ENCODE results near the gene TEX2. TPM values are rescaled to one million over a fixed set of nuclear protein-coding genes. Genes with fewer than 3 reads are reported as not detected.
"Not testable (repeated sequence)": the region's sequence is repeated elsewhere in the genome, so short reads cannot be mapped to it uniquely, and the experiment has no call there.

Gene TEX2
- total and polyA plus RNA-seq, 5 donors: 21.4 to 56.8 (median 43.8) TPM

GRCh38 chr17:64209983-64210382 lies 53.1 kb downstream of the TEX2 start:
- no peak overlapping the region for H3K4me3 ChIP-seq (ENCODE audit: low read length)
- no peaks in the 10 kb centered on the region for H3K27me3 ChIP-seq (ENCODE audit: control insufficient read depth, insufficient read depth)
- intact Hi-C loops (cut with DNase I): loop anchor here in 2 of 4 donors (10.0 kb wide), 2 partner anchors 55 to 65 kb away; no protein-coding TSS in a partner anchor
- H3K4me1 ChIP-seq (ENCODE audit: control insufficient read depth, insufficient read depth, low read length): peaks cover 12% of the 10 kb centered on the region
- H3K9me3 ChIP-seq (ENCODE audit: control insufficient read depth, low read length): no peaks in the 10 kb centered on the region
- ATAC-seq: no peak
- no peak overlapping the region for H3K27ac ChIP-seq (ENCODE audit: low read length)
- no peak for DNase-seq
- 77% methylated on average over 6 of the region's 6 CpGs for WGBS

- DNase-seq (no peak), ATAC-seq (no peak)
- peaks cover 6% of the 10 kb centered on the region for H3K4me1 ChIP-seq (ENCODE audit: control insufficient read depth, insufficient read depth, low read length)
- no peak overlapping the region for H3K27ac ChIP-seq (ENCODE audit: low read length)
- no peaks in the 10 kb centered on the region for H3K27me3 ChIP-seq (ENCODE audit: control insufficient read depth, insufficient read depth)
- intact Hi-C loops (cut with DNase I): loop anchor here in 2 of 4 donors (10.0 kb wide), 2 partner anchors 55 to 65 kb away; no protein-coding TSS in a partner anchor
- H3K4me3 ChIP-seq (ENCODE audit: low read length): no peak overlapping the region
- 86% methylated on average over 5 of the region's 5 CpGs for WGBS
- H3K9me3 ChIP-seq (ENCODE audit: control insufficient read depth, low read length): no peaks in the 10 kb centered on the region
Observed at GRCh38 chr17:64209356-64209941, 53.6 kb downstream of the TEX2 start.

- H3K27me3 ChIP-seq (ENCODE audit: control insufficient read depth, insufficient read depth); H3K4me3 ChIP-seq (ENCODE audit: low read length); H3K27ac ChIP-seq (ENCODE audit: low read length); DNase-seq; H3K9me3 ChIP-seq (ENCODE audit: control insufficient read depth, low read length); ATAC-seq; H3K4me1 ChIP-seq (ENCODE audit: control insufficient read depth, insufficient read depth, low read length): not testable (repeated sequence)
- intact Hi-C loops (cut with DNase I): loop anchor here in 2 of 4 donors (10.0 kb wide), 2 partner anchors 54 to 66 kb away; no protein-coding TSS in a partner anchor
Observed at GRCh38 chr17:64208656-64209055, 54.4 kb downstream of the TEX2 start.

DNA sequence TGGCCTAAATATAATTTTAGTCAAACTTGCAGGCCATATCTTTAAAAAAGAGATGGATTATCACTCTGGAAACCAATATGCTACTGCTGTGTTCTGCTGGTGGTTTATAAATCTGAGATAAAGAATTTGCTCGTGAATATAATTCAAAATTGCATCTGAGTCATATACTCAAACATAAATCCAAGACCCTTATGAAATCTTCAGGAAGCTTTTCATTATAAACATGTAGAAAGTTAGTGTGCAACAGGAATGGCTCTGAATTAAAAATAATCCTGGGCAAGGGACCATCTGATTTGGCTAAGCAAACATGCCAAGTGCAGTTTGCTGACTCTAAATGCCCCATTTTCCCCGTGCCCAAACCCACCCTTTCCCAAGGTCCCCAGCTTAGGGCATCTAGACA lies 57.3 kb downstream of the TEX2 start:
- H3K27me3 ChIP-seq (ENCODE audit: control insufficient read depth, insufficient read depth): no peaks in the 10 kb centered on the region
- H3K27ac ChIP-seq (ENCODE audit: low read length): no peak overlapping the region
- 62% methylated on average over 2 of the region's 2 CpGs for WGBS
- no peak overlapping the region for H3K4me3 ChIP-seq (ENCODE audit: low read length)
- no peaks in the 10 kb centered on the region for H3K9me3 ChIP-seq (ENCODE audit: control insufficient read depth, low read length)
- no peak for ATAC-seq
- DNase-seq: no peak
- peaks cover 5% of the 10 kb centered on the region for H3K4me1 ChIP-seq (ENCODE audit: control insufficient read depth, insufficient read depth, low read length)
- intact Hi-C loops (cut with DNase I): loop anchor here in 2 of 4 donors (10.0 kb wide), 2 partner anchors 51 to 69 kb away; no protein-coding TSS in a partner anchor

DNA sequence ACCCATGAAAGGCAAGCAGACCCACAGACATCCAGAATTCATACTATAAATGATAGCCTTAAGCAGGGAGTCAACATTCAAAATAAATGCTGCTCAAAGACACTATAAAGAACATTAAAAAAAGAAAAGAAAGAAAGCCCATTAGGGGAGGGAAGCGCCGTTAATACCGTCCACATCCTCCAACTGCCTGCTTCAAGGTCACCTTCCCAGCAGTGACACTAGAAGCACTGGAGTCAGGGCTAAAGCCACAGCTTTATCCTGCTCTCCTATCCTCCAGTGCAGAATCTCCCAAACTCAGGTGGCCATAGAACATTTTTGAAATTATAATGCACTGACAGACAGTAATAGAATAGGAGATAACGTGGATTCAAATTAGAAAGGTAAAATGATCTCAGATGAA lies 59.4 kb downstream of the TEX2 start:
- H3K9me3 ChIP-seq (ENCODE audit: control insufficient read depth, low read length): no peaks in the 10 kb centered on the region
- DNase-seq (no peak), ATAC-seq (peak in 1 of 2 donors; percentile 32)
- no peaks in the 10 kb centered on the region for H3K27me3 ChIP-seq (ENCODE audit: control insufficient read depth, insufficient read depth)
- H3K4me1 ChIP-seq (ENCODE audit: control insufficient read depth, insufficient read depth, low read length): peaks cover 3% of the 10 kb centered on the region
- no peak overlapping the region for H3K27ac ChIP-seq (ENCODE audit: low read length)
- no peak overlapping the region for H3K4me3 ChIP-seq (ENCODE audit: low read length)
- WGBS: 59% methylated on average over 4 of the region's 4 CpGs
- intact Hi-C loops (cut with DNase I): loop anchor here in 2 of 4 donors (10.0 kb wide), 2 partner anchors 49 to 71 kb away; no protein-coding TSS in a partner anchor

DNA sequence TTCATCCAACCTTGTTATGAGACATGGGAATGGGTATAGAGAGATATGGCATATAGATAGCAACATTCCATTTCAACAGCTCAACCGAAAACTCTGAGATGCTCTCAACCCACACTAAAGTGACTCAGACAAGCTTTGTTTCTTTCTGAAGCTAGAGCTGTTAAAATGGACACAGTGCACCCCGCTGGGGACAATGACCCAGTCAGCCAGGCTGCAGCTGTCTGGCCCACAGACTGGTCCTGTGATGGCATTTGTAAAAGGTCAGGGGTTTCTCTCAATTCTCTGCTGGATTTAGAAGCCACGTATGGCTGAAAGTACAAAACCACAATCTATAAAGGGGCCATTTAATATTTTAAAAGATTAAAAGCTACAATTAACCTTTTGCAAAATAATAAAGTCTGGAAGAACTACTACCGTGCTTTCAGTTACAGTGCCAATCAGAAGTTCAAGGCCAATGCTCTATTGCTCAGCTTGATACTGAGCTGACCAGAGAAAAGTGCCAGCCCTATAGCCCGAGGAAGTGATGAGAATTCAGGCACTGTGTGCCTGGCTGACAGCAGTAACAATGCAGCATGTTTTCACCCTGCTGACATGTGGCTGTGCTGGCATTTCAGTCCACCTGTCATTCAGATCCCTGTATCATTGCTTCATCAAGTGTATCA lies 60.2 kb downstream of the TEX2 start:
- WGBS: 52% methylated on average over 5 of the region's 5 CpGs
- Histone ChIP-seq H3K4me3 (ENCODE audit: low read length) (no peak overlapping the region), H3K27ac (ENCODE audit: low read length) (peak overlapping the region; percentile 76), H3K4me1 (ENCODE audit: control insufficient read depth, insufficient read depth, low read length) (peaks cover 3% of the 10 kb centered on the region), H3K27me3 (ENCODE audit: control insufficient read depth, insufficient read depth) (no peaks in the 10 kb centered on the region), H3K9me3 (ENCODE audit: control insufficient read depth, low read length) (no peaks in the 10 kb centered on the region)
- ATAC-seq (peak; percentile 52 to 65), DNase-seq (no peak)
- intact Hi-C loops (cut with DNase I): loop anchor here in 2 of 4 donors (10.0 kb wide), 2 partner anchors 48 to 72 kb away; no protein-coding TSS in a partner anchor

DNA sequence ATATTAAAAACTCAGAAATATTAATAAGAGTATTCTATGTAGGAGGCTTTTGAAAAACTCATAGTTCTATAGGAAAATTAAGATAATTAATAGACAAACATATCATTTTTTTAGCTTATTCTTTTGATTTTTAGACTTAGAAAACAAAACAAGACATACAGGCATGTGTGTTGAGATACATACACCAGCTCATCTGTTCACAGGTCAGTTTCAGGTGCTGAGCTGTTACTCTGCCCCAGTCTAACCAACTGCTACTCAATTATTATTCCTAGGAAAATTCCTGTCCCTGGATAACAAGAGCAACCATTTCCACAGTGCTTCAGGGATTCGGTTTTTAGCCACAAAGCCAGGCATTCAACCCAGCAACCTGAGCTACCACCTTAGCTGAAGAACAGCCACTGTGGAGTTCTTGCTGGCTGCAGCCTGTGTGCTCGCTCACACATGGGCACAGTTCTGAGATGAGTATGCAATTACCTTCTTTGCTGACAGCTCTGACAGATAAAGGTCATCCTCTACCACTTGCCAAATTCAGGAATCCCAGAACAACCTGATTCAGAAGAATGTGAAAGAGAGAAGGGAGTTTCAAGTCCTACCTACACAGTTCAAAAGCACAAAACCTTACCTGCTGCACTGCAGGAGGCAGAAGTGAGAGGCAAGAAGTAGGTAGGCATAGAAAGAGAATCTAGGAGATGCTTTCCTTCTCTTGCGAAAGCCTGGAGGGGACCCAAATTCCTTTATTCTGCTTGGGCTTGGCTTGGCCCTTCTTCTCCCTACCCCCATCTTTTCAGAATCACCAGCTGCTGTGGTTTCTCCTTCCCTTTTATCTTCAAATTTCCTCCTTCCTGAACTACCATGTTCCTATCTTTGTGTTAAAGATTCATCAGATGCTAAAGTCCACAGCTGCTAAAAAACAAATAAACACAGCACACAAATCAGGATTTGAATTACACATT lies 62.7 kb downstream of the TEX2 start:
- no peak for DNase-seq
- 71% methylated on average over 3 of the region's 3 CpGs for WGBS
- peaks cover 2% of the 10 kb centered on the region for H3K4me1 ChIP-seq (ENCODE audit: control insufficient read depth, insufficient read depth, low read length)
- H3K27me3 ChIP-seq (ENCODE audit: control insufficient read depth, insufficient read depth): no peaks in the 10 kb centered on the region
- intact Hi-C loops (cut with DNase I): loop anchor here in 2 of 4 donors (10.0 kb wide), 2 partner anchors 46 to 74 kb away; no protein-coding TSS in a partner anchor
- peak; percentile 24 to 50 for ATAC-seq
- no peak overlapping the region for H3K27ac ChIP-seq (ENCODE audit: low read length)
- H3K4me3 ChIP-seq (ENCODE audit: low read length): no peak overlapping the region
- H3K9me3 ChIP-seq (ENCODE audit: control insufficient read depth, low read length): no peaks in the 10 kb centered on the region

GRCh38 chr17:64198331-64199090 lies 64.5 kb downstream of the TEX2 start:
- no peaks in the 10 kb centered on the region for H3K27me3 ChIP-seq (ENCODE audit: control insufficient read depth, insufficient read depth)
- H3K4me3 ChIP-seq (ENCODE audit: low read length): no peak overlapping the region
- WGBS: 89% methylated on average over 5 of the region's 5 CpGs
- peaks cover 2% of the 10 kb centered on the region for H3K4me1 ChIP-seq (ENCODE audit: control insufficient read depth, insufficient read depth, low read length)
- H3K27ac ChIP-seq (ENCODE audit: low read length): no peak overlapping the region
- DNase-seq (no peak), ATAC-seq (no peak)
- no peaks in the 10 kb centered on the region for H3K9me3 ChIP-seq (ENCODE audit: control insufficient read depth, low read length)
- intact Hi-C loops (cut with DNase I): no loop called here

GRCh38 chr17:64196601-64197000 lies 66.5 kb downstream of the TEX2 start:
- Histone ChIP-seq H3K27me3 (ENCODE audit: control insufficient read depth, insufficient read depth) (no peaks in the 10 kb centered on the region), H3K27ac (ENCODE audit: low read length) (no peak overlapping the region), H3K9me3 (ENCODE audit: control insufficient read depth, low read length) (no peaks in the 10 kb centered on the region), H3K4me3 (ENCODE audit: low read length) (no peak overlapping the region), H3K4me1 (ENCODE audit: control insufficient read depth, insufficient read depth, low read length) (no peaks in the 10 kb centered on the region)
- 75% methylated on average over 4 of the region's 4 CpGs for WGBS
- no peak for DNase-seq
- ATAC-seq: no peak
- intact Hi-C loops (cut with DNase I): no loop called here

DNA sequence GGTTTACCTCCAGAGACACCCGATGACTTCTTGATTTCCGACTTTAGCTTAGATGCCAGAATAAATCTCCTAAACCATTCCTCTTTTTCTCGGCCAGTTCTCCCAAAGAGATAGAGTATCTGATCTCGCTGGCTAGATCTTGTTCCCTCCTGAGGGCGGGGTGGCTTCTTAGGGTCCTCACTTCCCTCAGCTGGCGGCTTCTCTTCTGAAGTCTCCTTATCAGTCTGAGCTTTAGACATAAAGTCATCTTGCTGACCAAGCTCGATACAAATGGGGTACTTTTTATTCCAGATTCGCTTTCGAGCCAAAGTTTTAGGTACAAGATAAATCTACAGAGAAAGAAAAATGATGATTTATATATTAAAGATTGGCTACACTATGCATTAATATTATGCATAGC lies 69.5 kb downstream of the TEX2 start:
- Histone ChIP-seq H3K27ac (ENCODE audit: low read length) (no peak overlapping the region), H3K4me1 (ENCODE audit: control insufficient read depth, insufficient read depth, low read length) (peaks cover 4% of the 10 kb centered on the region), H3K27me3 (ENCODE audit: control insufficient read depth, insufficient read depth) (no peaks in the 10 kb centered on the region), H3K9me3 (ENCODE audit: control insufficient read depth, low read length) (no peaks in the 10 kb centered on the region), H3K4me3 (ENCODE audit: low read length) (no peak overlapping the region)
- 85% methylated on average over 9 of the region's 9 CpGs for whole genome bisulfite sequencing
- no peak for DNase-seq
- ATAC-seq: no peak
- intact Hi-C loops (cut with DNase I): no loop called here

Measured in right cardiac atrium (tissue), 5 donors.